SU-DHL-6 (cell line): ENCODE results near the gene TENT5A.

Experiments used
- H2AFZ ChIP-seq: fragments of 200-600 bp; sonication (generic); 2 replicates; pipeline ENCODE4 v1.6.1; 2014; ENCODE audit warnings: low read depth, mild to moderate bottlenecking, moderate library complexity, mixed read lengths, antibody characterized with exemption, low read length; ENCODE audit not compliant: severe bottlenecking
- H3F3A ChIP-seq: fragments of 200-600 bp; shearing (Covaris generic); 2 replicates; pipeline ENCODE4 v1.6.0; 2016; ENCODE audit warnings: antibody characterized with exemption, mild to moderate bottlenecking; ENCODE audit not compliant: insufficient read depth
- H3K27ac ChIP-seq: fragments of 200-600 bp; sonication (generic); 2 replicates; pipeline ENCODE4 v1.5.1; 2016; ENCODE audit warnings: low read depth, mild to moderate bottlenecking, low read length, moderate library complexity, mixed read lengths
- H3K27me3 ChIP-seq: fragments of 200-600 bp; sonication (generic), shearing (Covaris generic); 2 replicates; pipeline ENCODE4 v1.6.0; 2014; ENCODE audit warnings: mild to moderate bottlenecking, low read length
- H3K36me3 ChIP-seq: fragments of 200-600 bp; sonication (generic); 2 replicates; pipeline ENCODE4 v1.6.1; 2014; ENCODE audit warnings: mild to moderate bottlenecking, low read length, mixed read lengths
- H3K4me2 ChIP-seq: fragments of 300-600, 200-600 bp; shearing (Covaris generic), sonication (generic); 2 replicates; pipeline ENCODE4 v1.6.0; 2014; ENCODE audit warnings: low read length, low read depth, mild to moderate bottlenecking; ENCODE audit not compliant: poor library complexity, severe bottlenecking
- H3K4me3 ChIP-seq: fragments of 200-600 bp; sonication (generic); 2 replicates; pipeline ENCODE4 v1.5.1; 2014; ENCODE audit warnings: antibody characterized with exemption, low read length, mild to moderate bottlenecking, mixed read lengths; ENCODE audit not compliant: insufficient read depth, poor library complexity, severe bottlenecking
- H3K79me2 ChIP-seq: fragments of 200-600 bp; sonication (generic); 2 replicates; pipeline ENCODE4 v1.6.1; 2014; ENCODE audit warnings: mild to moderate bottlenecking, low read length, moderate library complexity; ENCODE audit not compliant: insufficient read depth
- H3K9ac ChIP-seq: fragments of 200-600 bp; sonication (generic); 2 replicates; pipeline ENCODE4 v1.7.0; 2014; ENCODE audit warnings: mild to moderate bottlenecking, low read length
- H3K9me2 ChIP-seq: fragments of 200-600 bp; sonication (generic); replicated peaks from 2 replicates; pipeline ENCODE4 v1.6.1; 2014; ENCODE audit warnings: low read length; ENCODE audit not compliant: insufficient read depth
- H3K9me3 ChIP-seq: fragments of 200-600 bp; sonication (generic); 2 replicates; pipeline ENCODE4 v1.6.1; 2014; ENCODE audit warnings: low read length, mixed read lengths; ENCODE audit not compliant: insufficient read depth
- H4K20me1 ChIP-seq: fragments of 200-600 bp; sonication (generic); 2 replicates; pipeline ENCODE4 v1.6.1; 2014; ENCODE audit warnings: low read depth, mild to moderate bottlenecking, antibody characterized with exemption, low read length, moderate library complexity, mixed read lengths
- EZH2phosphoT487 ChIP-seq: fragments of 200-600 bp; sonication (generic), shearing (Covaris generic); conservative IDR thresholded peaks from 2 replicates; pipeline ENCODE4 v1.6.1; 2018; ENCODE audit warnings: mild to moderate bottlenecking, antibody characterized with exemption, low read length, moderate library complexity, mixed read lengths
- TF ChIP-seq, protein P1 (sequence below): fragments of 200-600 bp; sonication (generic); IDR thresholded peaks from one replicate; pipeline ENCODE4 v1.5.1; 2017; ENCODE audit warnings: antibody characterized with exemption, mild to moderate bottlenecking, low read length, moderate library complexity; ENCODE audit not compliant: insufficient read depth, poor library complexity, severe bottlenecking

TENT5A gene

GRCh38 chr6:81762132-81762531 lies 9.7 kb upstream of the TENT5A start:
- Histone ChIP-seq H2AFZ (no peak overlapping the region), H3K79me2 (no peaks in the 10 kb centered on the region), H3K4me3 (no peak overlapping the region), H3K9ac (no peak overlapping the region), H3K27me3 (no peaks in the 10 kb centered on the region), H4K20me1 (no peaks in the 10 kb centered on the region), H3K4me2 (no peak overlapping the region), H3K9me3 (no peaks in the 10 kb centered on the region), H3K9me2 (no peaks in the 10 kb centered on the region), H3K36me3 (no peaks in the 10 kb centered on the region), H3F3A (no peaks in the 10 kb centered on the region), H3K27ac (no peak overlapping the region)
- TF ChIP-seq, protein P1, sequence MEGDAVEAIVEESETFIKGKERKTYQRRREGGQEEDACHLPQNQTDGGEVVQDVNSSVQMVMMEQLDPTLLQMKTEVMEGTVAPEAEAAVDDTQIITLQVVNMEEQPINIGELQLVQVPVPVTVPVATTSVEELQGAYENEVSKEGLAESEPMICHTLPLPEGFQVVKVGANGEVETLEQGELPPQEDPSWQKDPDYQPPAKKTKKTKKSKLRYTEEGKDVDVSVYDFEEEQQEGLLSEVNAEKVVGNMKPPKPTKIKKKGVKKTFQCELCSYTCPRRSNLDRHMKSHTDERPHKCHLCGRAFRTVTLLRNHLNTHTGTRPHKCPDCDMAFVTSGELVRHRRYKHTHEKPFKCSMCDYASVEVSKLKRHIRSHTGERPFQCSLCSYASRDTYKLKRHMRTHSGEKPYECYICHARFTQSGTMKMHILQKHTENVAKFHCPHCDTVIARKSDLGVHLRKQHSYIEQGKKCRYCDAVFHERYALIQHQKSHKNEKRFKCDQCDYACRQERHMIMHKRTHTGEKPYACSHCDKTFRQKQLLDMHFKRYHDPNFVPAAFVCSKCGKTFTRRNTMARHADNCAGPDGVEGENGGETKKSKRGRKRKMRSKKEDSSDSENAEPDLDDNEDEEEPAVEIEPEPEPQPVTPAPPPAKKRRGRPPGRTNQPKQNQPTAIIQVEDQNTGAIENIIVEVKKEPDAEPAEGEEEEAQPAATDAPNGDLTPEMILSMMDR = no peak
- no peak for TF ChIP-seq EZH2phosphoT487

GRCh38 chr6:81761197-81761596 lies 8.7 kb upstream of the TENT5A start:
- H3K4me2 ChIP-seq = no peak overlapping the region

GRCh38 chr6:81759782-81760181 lies 7.3 kb upstream of the TENT5A start:
- TF ChIP-seq, protein P1 = no peak
- TF ChIP-seq EZH2phosphoT487 = no peak
- no peaks in the 10 kb centered on the region for H3K79me2 ChIP-seq
- no peaks in the 10 kb centered on the region for H3K27me3 ChIP-seq
- H3K9me3 ChIP-seq = no peaks in the 10 kb centered on the region
- no peaks in the 10 kb centered on the region for H3K36me3 ChIP-seq
- no peaks in the 10 kb centered on the region for H3K9me2 ChIP-seq
- no peak overlapping the region for H2AFZ ChIP-seq
- no peaks in the 10 kb centered on the region for H4K20me1 ChIP-seq
- H3F3A ChIP-seq = no peaks in the 10 kb centered on the region
- no peak overlapping the region for H3K9ac ChIP-seq
- no peak overlapping the region for H3K4me2 ChIP-seq
- no peak overlapping the region for H3K27ac ChIP-seq
- no peak overlapping the region for H3K4me3 ChIP-seq

More at GRCh38 chr6:81761197-81761596, 8.7 kb upstream of the TENT5A start:
- no peaks in the 10 kb centered on the region for H4K20me1 ChIP-seq
- no peaks in the 10 kb centered on the region for H3K9me3 ChIP-seq
- no peaks in the 10 kb centered on the region for H3K27me3 ChIP-seq
- no peak overlapping the region for H3K27ac ChIP-seq
- no peaks in the 10 kb centered on the region for H3K9me2 ChIP-seq
- no peaks in the 10 kb centered on the region for H3K36me3 ChIP-seq
- H3F3A ChIP-seq = no peaks in the 10 kb centered on the region
- H3K79me2 ChIP-seq = no peaks in the 10 kb centered on the region
- no peak overlapping the region for H2AFZ ChIP-seq
- no peak overlapping the region for H3K4me3 ChIP-seq
- no peak overlapping the region for H3K9ac ChIP-seq
- TF ChIP-seq, protein P1 = no peak
- no peak for TF ChIP-seq EZH2phosphoT487
